IMR-90 (cell line): Measurements from ENCODE around the gene SPATA24. TPM values are rescaled to one million over a fixed set of nuclear protein-coding genes. Genes with fewer than 3 reads are reported as not detected.

Experiments used
- ATAC-seq: fragments of 200-7000 bp; cut with Tn5 transposase; 2 replicates; pipeline ENCODE4 v1.9.1; 2020; ENCODE audit warnings: low read depth, mild to moderate bottlenecking, moderate library complexity
- BruUV-seq: library from RNA; stranded (reverse); fragments of 400-500 nt; replicated peaks from 2 replicates; lab custom pipeline; 2021; lab: Mats Ljungman, UMichigan
- CTCF ChIA-PET: fragments of 300-600 bp; formaldehyde crosslinking; extraction: SDS; loops from one replicate; lab custom pipeline; 2021; ENCODE audit warnings: antibody characterized with exemption; lab: Yijun Ruan, JAX
- POLR2A ChIA-PET: fragments of 300-600 bp; sonication (Branson Sonifier 250); formaldehyde crosslinking; loops from one replicate; lab custom pipeline; 2022; ENCODE audit warnings: antibody characterized with exemption; ENCODE audit not compliant: unreplicated experiment; lab: Charles Lee
- DNase-seq: peaks from one replicate; pipeline ENCODE4 v3.0.0; 2013
- H2AFZ ChIP-seq: replicated peaks from 2 replicates; pipeline ENCODE3; 2013; ENCODE audit warnings: low read length, mild to moderate bottlenecking; ENCODE audit not compliant: poor library complexity
- H2AK5ac ChIP-seq: 2 replicates; pipeline ENCODE4 v1.6.1; 2013; ENCODE audit warnings: low read depth, low read length, inconsistent platforms
- H2AK9ac ChIP-seq: replicated peaks from 2 replicates; pipeline ENCODE3; 2013; ENCODE audit warnings: mild to moderate bottlenecking, low read depth, low read length, moderate library complexity; ENCODE audit not compliant: poor library complexity
- H2BK120ac ChIP-seq: 2 replicates; pipeline ENCODE4 v1.6.1; 2013; ENCODE audit warnings: low read depth, low read length, inconsistent platforms
- H2BK15ac ChIP-seq: 3 replicates; pipeline ENCODE4 v1.6.1; 2013; ENCODE audit warnings: low read depth, low read length, inconsistent platforms
- H2BK20ac ChIP-seq: 2 replicates; pipeline ENCODE4 v1.6.1; 2013; ENCODE audit warnings: low read depth, mild to moderate bottlenecking, inconsistent platforms, low read length, moderate library complexity
- H2BK5ac ChIP-seq: 2 replicates; pipeline ENCODE4 v1.6.1; 2013; ENCODE audit warnings: mild to moderate bottlenecking, low read depth, low read length, inconsistent platforms; ENCODE audit not compliant: poor library complexity, severe bottlenecking
- H3K14ac ChIP-seq: replicated peaks from 2 replicates; pipeline ENCODE4 v1.6.1; 2013; ENCODE audit warnings: low read depth, low read length, inconsistent platforms
- H3K18ac ChIP-seq: 2 replicates; pipeline ENCODE4 v1.6.1; 2013; ENCODE audit warnings: low read depth, low read length, control low read depth
- H3K23ac ChIP-seq: 2 replicates; pipeline ENCODE4 v1.6.1; 2013; ENCODE audit warnings: low read depth, low read length, inconsistent platforms
- H3K27ac ChIP-seq: 2 replicates; pipeline ENCODE4 v1.5.1; 2013; ENCODE audit warnings: mild to moderate bottlenecking, control low read depth, low read length; ENCODE audit not compliant: insufficient read depth
- H3K27me3 ChIP-seq: 2 replicates; pipeline ENCODE4 v1.6.1; 2013; ENCODE audit warnings: low read length; ENCODE audit not compliant: control insufficient read depth, insufficient read depth
- H3K36me3 ChIP-seq: 2 replicates; pipeline ENCODE4 v1.6.1; 2013; ENCODE audit warnings: low read length, mixed read lengths; ENCODE audit not compliant: control insufficient read depth, insufficient read depth
- H3K4ac ChIP-seq: 2 replicates; pipeline ENCODE4 v1.6.1; 2013; ENCODE audit warnings: low read depth, low read length, inconsistent platforms
- H3K4me1 ChIP-seq: 2 replicates; pipeline ENCODE4 v1.6.1; 2013; ENCODE audit warnings: low read length, mixed read lengths; ENCODE audit not compliant: control insufficient read depth, insufficient read depth
- H3K4me2 ChIP-seq: 2 replicates; pipeline ENCODE4 v1.6.1; 2013; ENCODE audit warnings: low read depth, mild to moderate bottlenecking, control low read depth, low read length, moderate library complexity
- H3K4me3 ChIP-seq: 2 replicates; pipeline ENCODE4 v1.5.1; 2013; ENCODE audit warnings: low read depth, mild to moderate bottlenecking, control low read depth, low read length, moderate library complexity; ENCODE audit not compliant: insufficient read depth
- H3K56ac ChIP-seq: 2 replicates; pipeline ENCODE4 v1.6.1; 2013; ENCODE audit warnings: low read length, inconsistent platforms; ENCODE audit not compliant: insufficient read depth; ENCODE audit errors: extremely low read depth
- H3K79me1 ChIP-seq, 2 experiments: 2 replicates each; pipeline ENCODE4 v1.6.1; 2013; ENCODE audit warnings: low read length in 2 of 2, inconsistent platforms in 1 of 2, low read depth in 1 of 2
- H3K9ac ChIP-seq: 2 replicates; pipeline ENCODE4 v1.6.1; 2013; ENCODE audit warnings: low read depth, low read length, control low read depth
- H3K9me1 ChIP-seq: 2 replicates; pipeline ENCODE4 v1.6.1; 2013; ENCODE audit warnings: low read length, inconsistent platforms; ENCODE audit not compliant: insufficient read depth
- H3K9me3 ChIP-seq: 2 replicates; pipeline ENCODE4 v1.6.1; 2013; ENCODE audit warnings: low read length; ENCODE audit not compliant: control insufficient read depth, insufficient read depth
- H4K20me1 ChIP-seq: 2 replicates; pipeline ENCODE4 v1.6.1; 2013; ENCODE audit warnings: low read length, inconsistent platforms; ENCODE audit not compliant: insufficient read depth
- H4K5ac ChIP-seq: 2 replicates; pipeline ENCODE4 v1.6.1; 2013; ENCODE audit warnings: mild to moderate bottlenecking, low read depth, low read length, control low read depth
- H4K8ac ChIP-seq, 2 experiments: 2 replicates each; pipeline ENCODE4 v1.6.1; 2013; ENCODE audit warnings: low read depth in 2 of 2, low read length in 2 of 2, control low read depth in 1 of 2, inconsistent platforms in 1 of 2
- H4K91ac ChIP-seq: 2 replicates; pipeline ENCODE4 v1.6.1; 2013; ENCODE audit warnings: low read depth, low read length, inconsistent platforms; ENCODE audit not compliant: insufficient read depth
- BHLHE40 ChIP-seq: fragments of 150-350 bp; IDR thresholded peaks from 2 replicates; pipeline ENCODE4 v1.6.1; 2016; ENCODE audit warnings: mild to moderate bottlenecking, low read depth, low read length
- CHD1 ChIP-seq: IDR thresholded peaks from 2 replicates; pipeline ENCODE4 v1.6.1; 2012; ENCODE audit warnings: low read depth, low read length, improper control_type of control experiment
- NFE2L2 ChIP-seq: fragments of 150-350 bp; IDR thresholded peaks from 2 replicates; pipeline ENCODE4 v1.6.1; 2016; ENCODE audit warnings: low read depth, mild to moderate bottlenecking, low read length
- WGBS, 2 experiments: methylation state at CpG; one replicate each; pipeline versions ENCODE4 v1.1.5 to v1.1.7; 2013; ENCODE audit warnings: missing lambda C conversion rate in 2 of 2; ENCODE audit not compliant: insufficient read length in 1 of 2; ENCODE audit errors: extremely low coverage in 2 of 2; 5-methylcytosine and 5-hydroxymethylcytosine counted together
- dilution Hi-C: fragments of 300-500 bp; cut with HindIII; formaldehyde crosslinking; loops from one replicate; pipeline ENCODE4 v1.14.3; 2018; ENCODE audit warnings: low sequenced_read_pairs; ENCODE audit not compliant: unreplicated experiment
- in situ Hi-C: fragments of 300-500 bp; cut with MboI; formaldehyde crosslinking; loops from 3 replicates; pipeline ENCODE4 v1.14.3; 2019; ENCODE audit warnings: low sequenced_read_pairs, inconsistent platforms, mixed read lengths
- intact Hi-C: fragments of 100-400 bp; cut with micrococcal nuclease; formaldehyde crosslinking; loops from 2 replicates; pipeline ENCODE4 v1.10.0; 2022
- polyA plus RNA-seq, 3 experiments: library from polyadenylated mRNA; depleted of rRNA; stranded (reverse); fragments of >200 nt; gene quantifications; 2 replicates each; pipeline ENCODE4 v1.2.3, GENCODE V29; 2012; ENCODE audit warnings: low replicate concordance in 1 of 3
- total RNA-seq: library from RNA; depleted of rRNA; stranded (reverse); fragments of >200 nt; gene quantifications from 2 replicates; pipeline ENCODE4 v1.2.3, GENCODE V29; 2012

The SPATA24 gene
- total and polyA plus RNA-seq, 2 of the 4 experiments (the other 2 are of a cell fraction), result 4.1 to 4.3 TPM

- Histone ChIP-seq H4K91ac (no peak overlapping the region), H3K4me1 (peaks cover 3% of the 10 kb centered on the region; the same call in 1 of the 2 replicates), H3K9me3 (peaks cover 16% of the 10 kb centered on the region; the same call in 1 of the 2 replicates), H3K14ac (no peak overlapping the region), H3K56ac (no peak overlapping the region), H3K4me2 (no peak overlapping the region), H2AFZ (peak overlapping the region; percentile 86), H3K36me3 (no peaks in the 10 kb centered on the region), H2BK5ac (no peak overlapping the region), H4K8ac (no peak overlapping the region), H2BK15ac (no peak overlapping the region), H2AK5ac (no peak overlapping the region), H3K23ac (no peak overlapping the region), H4K20me1 (no peaks in the 10 kb centered on the region), H2AK9ac (peak overlapping the region; percentile 57), H3K9ac (no peak overlapping the region), H3K79me1 (no peaks in the 10 kb centered on the region), H3K18ac (no peak overlapping the region), H2BK20ac (no peak overlapping the region), H3K27me3 (peaks cover 28% of the 10 kb centered on the region), H3K4ac (no peak overlapping the region), H3K27ac (no peak overlapping the region), H3K9me1 (no peaks in the 10 kb centered on the region), H3K4me3 (no peak overlapping the region), H4K5ac (no peak overlapping the region), H2BK120ac (no peak overlapping the region)
- no peak for DNase-seq
- dilution Hi-C loops, result no loop called here
- intact Hi-C loops, result no loop called here
- ChIA-PET POLR2A (no interaction called here), CTCF (interaction anchor here (1.3 kb wide), 1 partner anchor 121 kb away, joined by 3 read pairs; no protein-coding TSS in a partner anchor)
- no TSS peak for BruUV-seq
- no peak for TF ChIP-seq CHD1
- no peak for TF ChIP-seq NFE2L2
- TF ChIP-seq BHLHE40, result no peak
- 20% methylated on average over 28 of the region's 49 CpGs; no CpG with 5 or more reads in 1 of the 2 experiments for WGBS, 2 experiments
- in situ Hi-C loops, result no loop called here
- ATAC-seq, result no peak
Measured at GRCh38 chr5:139393497-139394122, 10.3 kb downstream of the SPATA24 start.
